ENCODE data around the gene ADCY4.

Gene ADCY4

GRCh38 chr14:24271134-24271833 is 63.6 kb downstream of the ADCY4 start, which contains the start of gene RABGGTA:
RABGGTA (minus strand) TSS chr14:24271597; CDS start chr14:24271115, 482 bp downstream.
- peak; percentile 90 for DNase-seq

GRCh38 chr14:24270537-24271133 is 64.2 kb downstream of the ADCY4 start:
- DNase-seq = no peak

GRCh38 chr14:24269910-24270536 is 64.8 kb downstream of the ADCY4 start:
- DNase-seq = no peak

GRCh38 chr14:24269368-24269767 is 65.5 kb downstream of the ADCY4 start:
- no peak for DNase-seq
